Stimulated activated CD8-positive, alpha-beta memory T cell treated with anti-CD3 and anti-CD28 coated beads, Interleukin-12 subunit alpha, Interleukin-12 subunit beta, amount 100 ng/mL, for 24 hours (primary cell): ENCODE data around the gene ENTPD7.

ENCODE experiments used
- DNase-seq: peaks from one replicate; pipeline ENCODE4 v3.0.0-alpha.2; 2020; ENCODE audit errors: extremely low read depth

Gene ENTPD7

GRCh38 chr10:99647601-99648151 is 11.6 kb upstream of the ENTPD7 start:
- no peak for DNase-seq

DNA sequence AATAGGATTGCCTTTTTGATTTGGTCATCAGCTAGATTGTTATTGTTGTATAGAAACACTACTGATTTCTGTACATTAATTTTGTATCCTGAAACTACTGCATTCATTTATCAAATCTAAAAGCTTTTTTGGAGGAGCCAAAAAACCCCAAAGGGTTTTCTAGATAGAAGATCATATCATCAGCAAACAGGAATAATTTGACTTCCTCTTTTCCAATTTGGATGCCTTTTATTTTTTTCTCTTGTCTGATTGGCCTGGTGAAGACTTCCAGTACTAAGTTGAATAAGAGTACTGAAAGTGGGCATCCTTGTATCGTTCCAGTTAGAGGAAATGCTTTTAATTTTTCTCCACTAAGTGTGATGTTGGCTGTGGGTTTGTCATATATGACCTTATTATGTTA is 10.6 kb upstream of the ENTPD7 start:
- no peak for DNase-seq

GRCh38 chr10:99652800-99653390 is 6.4 kb upstream of the ENTPD7 start:
- no peak for DNase-seq

GRCh38 chr10:99654390-99655175 is 4.7 kb upstream of the ENTPD7 start:
- DNase-seq = no peak

DNA sequence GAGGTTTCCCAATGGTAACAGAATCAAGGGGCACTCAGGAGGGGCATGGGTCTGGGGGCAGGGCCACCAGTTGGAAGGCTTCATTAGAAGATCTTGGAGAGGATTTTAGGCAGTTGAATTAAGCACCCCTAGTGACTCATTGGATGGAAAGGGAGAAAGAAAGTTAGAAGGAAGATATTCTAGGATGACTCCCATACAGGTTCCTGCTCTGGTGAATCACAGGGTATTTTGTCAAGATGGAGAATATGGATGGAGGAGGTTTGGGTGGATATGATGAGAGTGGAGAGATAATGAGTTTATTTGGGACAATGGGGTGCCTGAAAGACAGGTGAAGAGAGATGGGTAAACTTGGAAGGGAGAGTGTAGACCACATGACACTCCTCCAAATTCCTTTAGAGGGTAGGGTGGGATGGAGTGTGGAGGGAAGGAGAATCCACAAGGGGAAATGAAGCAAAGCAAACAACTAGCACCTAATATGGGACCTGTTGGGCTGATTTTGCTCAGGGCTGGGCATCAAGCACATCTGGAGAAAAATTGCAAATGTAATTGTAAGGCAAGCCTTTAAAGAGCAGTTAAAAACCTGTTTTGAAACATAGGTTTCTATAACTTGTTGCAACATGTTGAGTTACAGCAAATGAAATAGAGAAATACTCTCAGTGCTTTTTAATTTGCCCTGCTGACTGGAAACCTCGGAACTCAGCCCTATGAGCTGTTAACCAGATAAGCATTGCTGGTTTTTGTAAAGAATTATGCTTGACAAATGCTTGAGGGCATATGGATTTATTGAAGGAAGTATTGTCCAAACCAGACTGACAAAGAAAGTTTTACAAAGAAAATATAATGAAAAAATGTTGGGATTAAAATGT is 2.9 kb upstream of the ENTPD7 start:
- DNase-seq = no peak

- no peak for DNase-seq
Observed at GRCh38 chr10:99658622-99659030, 683 bp upstream of the ENTPD7 start.

DNA sequence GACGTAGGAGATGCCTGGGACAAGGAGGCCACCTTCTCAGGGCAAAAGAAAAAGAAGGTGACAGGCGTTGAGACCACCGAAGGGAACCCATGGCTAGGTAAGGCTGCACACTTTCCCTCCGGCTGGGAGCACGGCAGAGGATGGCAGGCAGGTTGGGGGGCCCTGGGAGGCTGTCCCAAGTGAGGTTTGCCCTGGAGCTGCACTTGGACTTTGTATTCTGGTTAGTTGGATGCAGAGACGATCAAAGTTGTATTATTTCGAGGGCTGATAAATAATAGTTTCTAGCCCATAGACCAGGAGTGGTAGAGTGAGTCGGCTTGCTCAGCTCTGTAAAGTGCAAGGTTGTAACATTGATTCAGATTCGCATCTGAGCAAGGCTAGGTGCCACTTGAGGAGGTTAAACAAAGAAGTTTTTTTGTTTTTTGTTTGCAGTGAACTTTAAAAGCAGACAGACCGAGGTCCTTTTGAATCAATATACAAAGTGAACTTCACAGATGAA is 608 bp downstream of the ENTPD7 start:
- no peak for DNase-seq

GRCh38 chr10:99660662-99661376 is 1.5 kb downstream of the ENTPD7 start:
- DNase-seq = no peak

DNA sequence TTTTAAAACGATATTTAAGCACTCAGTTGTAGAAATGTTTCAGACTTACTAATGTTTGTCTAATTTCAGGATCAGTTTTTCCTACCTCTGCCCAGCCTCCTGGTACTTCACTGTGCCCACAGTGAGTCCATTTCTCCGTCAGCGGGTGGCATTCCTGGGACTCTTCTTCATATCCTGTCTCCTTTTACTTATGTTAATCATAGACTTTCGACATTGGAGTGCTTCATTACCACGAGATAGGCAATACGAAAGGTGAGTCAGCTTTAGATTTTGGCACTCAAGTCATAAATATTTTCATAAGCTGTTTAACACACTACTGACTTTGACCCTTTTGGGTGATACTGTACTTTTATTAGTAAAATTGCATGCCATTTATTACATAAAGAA is 2.1 kb downstream of the ENTPD7 start:
- DNase-seq = no peak

- DNase-seq = no peak
Observed at GRCh38 chr10:99665304-99665703, 6.0 kb downstream of the ENTPD7 start.

DNA sequence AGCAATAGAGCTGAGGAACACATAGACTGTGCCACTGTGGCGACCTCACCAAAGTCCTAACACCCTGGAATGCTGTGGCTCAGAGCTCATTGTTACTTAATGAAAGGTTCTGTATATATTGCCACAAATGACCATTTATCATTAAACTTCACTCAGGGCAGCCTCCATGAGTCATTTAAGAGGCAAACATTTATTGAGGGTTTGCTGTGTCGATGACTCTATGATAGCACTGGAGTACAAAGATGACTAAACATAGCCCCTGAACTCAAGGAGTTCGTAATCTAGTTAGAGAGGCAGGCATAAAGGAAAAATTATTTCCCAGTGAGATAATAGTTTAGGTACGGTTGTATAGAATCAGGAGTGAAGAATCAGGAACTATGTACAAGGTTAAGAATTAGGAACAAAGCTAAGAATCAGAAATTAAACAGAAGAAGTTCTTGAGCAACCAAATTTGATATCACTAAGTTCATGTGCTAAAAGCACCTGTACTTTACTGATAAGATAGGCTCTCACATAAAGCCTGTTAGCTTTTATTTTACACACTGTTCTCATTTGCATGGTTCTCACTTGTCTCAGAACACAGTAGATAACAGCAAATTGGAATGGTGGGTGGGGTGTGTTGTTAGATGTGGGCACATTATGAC is 7.9 kb downstream of the ENTPD7 start:
- DNase-seq = no peak

GRCh38 chr10:99671386-99671785 is 12.1 kb downstream of the ENTPD7 start:
- DNase-seq = no peak

GRCh38 chr10:99672884-99673283 is 13.6 kb downstream of the ENTPD7 start:
- no peak for DNase-seq

DNA sequence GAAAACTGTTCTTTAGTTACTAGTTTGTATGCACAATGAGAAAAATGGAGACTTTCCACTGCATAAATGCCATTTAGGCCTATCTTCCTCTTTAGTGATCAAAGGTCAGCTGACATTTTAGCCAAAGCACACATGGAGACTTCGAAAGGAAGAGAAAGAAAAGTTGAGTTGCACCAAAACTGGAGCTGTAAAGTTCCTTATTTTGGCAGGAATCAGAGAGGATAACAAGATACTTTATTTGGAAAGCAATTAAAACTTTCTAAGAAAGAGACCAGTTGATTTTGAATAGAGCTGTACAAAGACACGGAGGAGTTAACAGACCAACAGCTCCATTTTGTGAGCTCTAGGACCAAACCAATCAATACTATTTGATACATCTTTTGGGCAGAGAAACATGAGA is 14.2 kb downstream of the ENTPD7 start:
- no peak for DNase-seq

DNA sequence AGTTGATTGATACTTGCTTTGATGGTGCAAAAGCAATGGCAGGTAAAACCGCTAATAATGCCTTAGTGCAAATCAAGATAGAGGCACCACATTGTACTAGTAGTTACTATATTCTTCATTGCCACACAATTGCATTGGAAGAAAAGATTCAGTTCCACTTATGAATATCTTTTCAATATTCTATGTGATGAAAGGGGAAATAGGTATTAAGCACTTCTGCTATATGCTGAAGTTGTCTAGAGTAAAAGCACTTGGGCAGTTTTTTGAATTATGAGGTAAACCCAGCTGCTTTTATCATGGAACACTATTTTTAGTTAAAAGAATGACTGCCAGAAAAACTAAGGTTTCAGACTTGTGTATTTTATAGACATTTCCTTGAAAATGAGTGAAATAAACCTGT is 15.5 kb downstream of the ENTPD7 start:
- DNase-seq = no peak

DNA sequence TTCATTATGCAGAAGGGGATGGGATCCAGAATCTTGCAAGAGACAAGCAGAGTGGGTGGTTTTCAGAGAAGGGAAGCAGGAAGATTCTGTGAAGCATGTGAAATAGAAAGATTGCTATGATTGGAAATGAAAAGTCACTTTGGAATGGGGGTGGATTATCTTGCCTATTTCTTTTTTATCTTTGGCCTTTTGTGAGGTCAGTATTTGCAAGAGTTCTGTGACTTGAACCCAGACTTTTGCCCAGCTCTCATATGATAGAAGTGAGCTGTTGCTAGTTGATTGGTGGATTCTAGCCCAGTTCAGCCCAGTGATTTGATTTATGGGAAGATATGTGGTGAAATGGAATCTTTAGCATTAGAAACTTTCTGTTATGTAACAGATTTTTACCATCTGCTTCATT is 17.1 kb downstream of the ENTPD7 start:
- no peak for DNase-seq

DNA sequence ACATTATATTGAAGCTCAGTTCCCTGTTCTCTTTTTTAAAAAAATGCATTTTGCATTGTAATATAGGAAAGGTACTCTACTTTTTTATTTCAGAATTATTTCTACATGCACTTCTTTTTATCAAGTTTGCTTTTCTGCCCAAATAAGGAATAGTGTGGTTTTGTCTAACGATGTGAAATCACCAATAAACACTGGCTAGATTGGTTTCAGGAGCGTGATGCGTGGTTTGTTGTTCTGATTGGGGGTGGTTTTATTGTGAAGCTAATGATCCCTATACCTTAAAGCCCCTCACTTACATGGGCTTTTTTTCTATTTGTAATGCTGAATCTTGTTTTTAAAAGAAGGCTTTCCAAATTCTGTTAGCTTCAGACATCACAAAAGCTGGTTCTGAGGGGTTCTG is 17.6 kb downstream of the ENTPD7 start:
- DNase-seq = no peak

GRCh38 chr10:99678921-99679320 is 19.6 kb downstream of the ENTPD7 start:
- DNase-seq = no peak

GRCh38 chr10:99681553-99681952 is 22.2 kb downstream of the ENTPD7 start:
- DNase-seq = no peak

DNA sequence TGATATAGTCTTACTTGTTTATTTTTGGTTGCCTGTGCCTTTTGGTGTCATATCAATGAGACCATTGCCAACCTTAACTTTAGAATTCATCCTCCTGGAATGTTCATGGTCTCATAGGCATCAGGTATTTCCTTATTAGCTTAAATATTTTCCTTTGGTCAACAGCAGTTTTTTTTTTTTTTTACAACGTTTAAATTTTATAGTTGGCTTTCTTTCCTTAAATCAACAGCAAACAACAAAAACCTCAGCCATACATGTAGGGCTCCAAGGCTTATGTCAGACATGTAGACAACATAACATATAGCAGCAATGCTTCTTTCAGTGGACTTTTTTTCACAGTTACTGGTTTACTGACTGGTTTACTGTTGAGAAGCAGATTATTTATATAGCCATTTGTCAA is 22.7 kb downstream of the ENTPD7 start:
- DNase-seq = no peak

- DNase-seq = no peak
Observed at GRCh38 chr10:99682752-99683151, 23.4 kb downstream of the ENTPD7 start.
